ENCODE results near the gene PLA2G5.

DNA sequence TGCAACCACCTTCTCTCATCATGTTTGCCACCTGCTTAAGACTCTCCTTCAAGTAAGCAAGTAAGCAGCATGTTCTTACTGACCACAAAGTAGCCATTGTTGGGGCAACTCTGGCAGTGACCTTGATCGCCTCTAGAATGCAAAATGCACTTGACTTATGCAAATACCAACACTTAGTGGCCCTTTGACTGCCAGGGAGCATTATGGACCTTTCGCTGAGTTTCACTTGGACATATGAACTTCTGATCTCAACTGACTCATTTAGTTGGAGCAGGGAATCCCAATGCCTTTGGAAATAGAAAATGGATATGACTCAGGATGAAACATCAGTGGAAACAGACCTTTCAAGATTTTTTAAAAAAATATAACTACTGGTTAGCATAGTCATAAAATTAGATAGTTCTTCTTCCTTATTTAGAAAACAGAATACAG is 6.1 kb upstream of the PLA2G5 start:
- TF ChIP-seq, protein P1, sequence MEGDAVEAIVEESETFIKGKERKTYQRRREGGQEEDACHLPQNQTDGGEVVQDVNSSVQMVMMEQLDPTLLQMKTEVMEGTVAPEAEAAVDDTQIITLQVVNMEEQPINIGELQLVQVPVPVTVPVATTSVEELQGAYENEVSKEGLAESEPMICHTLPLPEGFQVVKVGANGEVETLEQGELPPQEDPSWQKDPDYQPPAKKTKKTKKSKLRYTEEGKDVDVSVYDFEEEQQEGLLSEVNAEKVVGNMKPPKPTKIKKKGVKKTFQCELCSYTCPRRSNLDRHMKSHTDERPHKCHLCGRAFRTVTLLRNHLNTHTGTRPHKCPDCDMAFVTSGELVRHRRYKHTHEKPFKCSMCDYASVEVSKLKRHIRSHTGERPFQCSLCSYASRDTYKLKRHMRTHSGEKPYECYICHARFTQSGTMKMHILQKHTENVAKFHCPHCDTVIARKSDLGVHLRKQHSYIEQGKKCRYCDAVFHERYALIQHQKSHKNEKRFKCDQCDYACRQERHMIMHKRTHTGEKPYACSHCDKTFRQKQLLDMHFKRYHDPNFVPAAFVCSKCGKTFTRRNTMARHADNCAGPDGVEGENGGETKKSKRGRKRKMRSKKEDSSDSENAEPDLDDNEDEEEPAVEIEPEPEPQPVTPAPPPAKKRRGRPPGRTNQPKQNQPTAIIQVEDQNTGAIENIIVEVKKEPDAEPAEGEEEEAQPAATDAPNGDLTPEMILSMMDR (IDR thresholded peaks at IDR 0.05; ENCODE audit: borderline replicate concordance, extremely low read depth, low read length, poor library complexity, severe bottlenecking), result no peak
- TF ChIP-seq EZH2 (IDR thresholded peaks at IDR 0.05; ENCODE audit: borderline replicate concordance, low read depth, low read length, severe bottlenecking), result no peak

Data from DND-41 (cell line).